Stimulated activated CD4-positive, alpha-beta T cell treated with anti-CD3 and anti-CD28 coated beads, Interleukin-15, amount 100 ng/mL, for 24 hours (primary cell): ENCODE data around the gene FAT1.

Experiments used
- DNase-seq: peaks from one replicate; pipeline ENCODE4 v3.0.0-alpha.2; 2020

The FAT1 gene

GRCh38 chr4:186604124-186604807 is 119.4 kb downstream of the FAT1 start:
- no peak for DNase-seq

DNA sequence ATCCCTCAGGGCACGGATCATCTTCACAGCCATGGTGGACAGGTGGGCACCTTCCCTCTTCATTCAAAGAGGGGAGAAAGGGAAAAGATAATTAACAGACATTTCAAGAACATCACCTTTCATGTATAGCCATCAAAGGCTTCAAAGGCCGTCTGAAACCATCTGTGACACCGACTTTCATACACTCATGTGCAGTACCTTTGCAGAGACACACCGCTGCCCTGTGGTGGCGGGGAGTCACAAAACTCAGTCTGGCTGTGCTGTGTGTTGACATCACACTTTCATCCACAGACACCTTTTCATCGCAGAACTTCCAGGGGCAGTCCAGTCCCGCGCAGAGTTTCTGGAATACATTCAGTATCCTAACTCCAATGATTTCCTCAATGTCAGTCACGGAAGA is 120.7 kb downstream of the FAT1 start:
- DNase-seq: no peak

- DNase-seq: no peak
Observed at GRCh38 chr4:186599483-186599882, 124.2 kb downstream of the FAT1 start.

GRCh38 chr4:186598686-186599085 is 125.0 kb downstream of the FAT1 start:
- no peak for DNase-seq

DNA sequence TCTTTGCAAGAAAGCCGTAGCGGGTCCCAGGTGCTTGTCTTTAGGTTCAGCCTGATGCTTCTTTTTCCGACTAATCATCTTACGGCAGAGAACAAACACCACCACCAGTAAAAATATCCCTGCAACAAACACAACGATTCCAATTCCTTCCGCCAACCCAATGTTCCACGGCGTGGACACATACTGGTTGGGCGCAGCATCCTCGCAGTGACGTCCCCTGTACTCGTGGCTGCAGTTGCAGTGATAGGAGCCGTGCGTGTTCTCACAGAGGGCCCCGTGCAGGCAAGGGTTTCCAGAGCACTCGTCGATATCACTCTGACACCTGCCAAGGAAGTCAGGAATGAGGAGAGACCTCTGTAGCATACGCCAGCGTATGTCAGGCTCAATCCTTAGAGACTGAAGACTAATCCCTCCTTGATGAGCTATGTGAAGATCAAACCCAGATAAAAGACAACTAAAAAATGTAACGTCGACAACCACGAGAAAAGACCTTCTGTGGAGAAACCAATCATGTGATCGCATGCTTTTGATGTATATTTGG is 126.7 kb downstream of the FAT1 start:
- no peak for DNase-seq

GRCh38 chr4:186596346-186596745 is 127.3 kb downstream of the FAT1 start:
- DNase-seq: no peak

- DNase-seq: no peak
Observed at GRCh38 chr4:186593587-186593973, 130.1 kb downstream of the FAT1 start.

DNA sequence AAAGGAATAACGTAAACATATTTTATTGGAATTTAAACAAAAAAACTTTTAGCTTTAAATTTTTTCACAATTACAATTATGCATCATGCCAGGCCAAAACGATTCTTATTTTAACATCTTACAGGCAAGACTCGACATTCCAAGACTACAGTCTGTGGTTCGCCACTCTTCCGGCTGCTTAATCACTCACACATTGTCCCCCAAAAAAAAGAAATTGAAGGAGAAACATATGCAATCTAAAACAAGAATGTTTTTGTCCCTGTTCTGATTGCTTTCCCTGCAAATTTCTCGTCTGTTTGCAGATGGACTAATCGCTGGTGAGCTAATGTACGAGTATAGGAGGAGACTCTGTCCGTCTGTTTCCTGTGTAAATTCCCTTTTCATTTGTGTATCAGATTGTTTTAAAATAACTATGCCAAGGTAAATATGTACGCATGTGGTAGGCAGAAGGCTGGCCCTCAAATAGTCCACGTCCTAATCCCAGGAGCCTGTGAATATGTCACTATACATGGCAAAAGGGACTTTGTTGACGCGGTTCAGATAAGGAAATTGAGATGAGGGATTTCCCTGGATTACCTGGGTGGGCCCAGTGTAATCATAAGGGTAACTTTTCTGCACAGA is 130.6 kb downstream of the FAT1 start:
- no peak for DNase-seq

- DNase-seq: no peak
Observed at GRCh38 chr4:186592445-186592844, 131.2 kb downstream of the FAT1 start.

DNA sequence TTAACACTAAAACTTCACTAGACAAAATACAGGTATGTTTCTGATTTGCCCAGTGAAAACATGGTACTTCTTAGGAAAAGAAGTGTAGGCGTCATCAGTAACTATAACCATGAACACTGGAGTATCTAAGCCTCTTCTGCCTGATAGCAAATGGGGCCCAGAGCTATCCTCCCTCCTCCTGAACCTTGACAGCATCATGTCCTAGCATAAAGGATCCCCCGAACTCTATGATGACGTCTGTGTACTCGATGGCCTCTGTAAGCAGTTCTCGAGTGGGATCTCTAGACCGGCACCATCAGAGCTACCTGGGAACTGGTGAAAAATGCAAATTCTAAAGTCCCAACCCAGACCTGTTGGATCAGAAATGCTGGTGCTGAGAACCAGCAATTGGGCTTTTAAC is 132.0 kb downstream of the FAT1 start:
- DNase-seq: no peak

DNA sequence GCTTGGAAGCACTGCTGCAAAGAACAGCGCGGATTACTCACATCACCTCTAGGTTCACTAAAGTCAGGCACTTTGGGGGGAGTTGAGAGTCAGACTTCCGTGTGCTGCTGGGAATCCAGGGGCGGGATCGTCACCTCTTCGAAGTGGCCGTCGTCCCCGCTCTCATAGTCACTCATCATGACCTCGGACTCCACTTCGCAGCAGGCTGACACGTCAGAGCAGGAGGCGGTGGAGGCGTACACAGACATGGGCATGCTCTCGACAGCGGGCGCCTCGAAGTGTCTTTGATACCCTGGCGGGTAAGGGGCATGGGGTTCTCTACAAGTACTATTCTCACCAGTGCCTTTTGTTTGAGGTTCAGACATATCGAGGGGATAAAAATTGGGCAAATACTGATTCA is 135.2 kb downstream of the FAT1 start:
- DNase-seq: no peak

DNA sequence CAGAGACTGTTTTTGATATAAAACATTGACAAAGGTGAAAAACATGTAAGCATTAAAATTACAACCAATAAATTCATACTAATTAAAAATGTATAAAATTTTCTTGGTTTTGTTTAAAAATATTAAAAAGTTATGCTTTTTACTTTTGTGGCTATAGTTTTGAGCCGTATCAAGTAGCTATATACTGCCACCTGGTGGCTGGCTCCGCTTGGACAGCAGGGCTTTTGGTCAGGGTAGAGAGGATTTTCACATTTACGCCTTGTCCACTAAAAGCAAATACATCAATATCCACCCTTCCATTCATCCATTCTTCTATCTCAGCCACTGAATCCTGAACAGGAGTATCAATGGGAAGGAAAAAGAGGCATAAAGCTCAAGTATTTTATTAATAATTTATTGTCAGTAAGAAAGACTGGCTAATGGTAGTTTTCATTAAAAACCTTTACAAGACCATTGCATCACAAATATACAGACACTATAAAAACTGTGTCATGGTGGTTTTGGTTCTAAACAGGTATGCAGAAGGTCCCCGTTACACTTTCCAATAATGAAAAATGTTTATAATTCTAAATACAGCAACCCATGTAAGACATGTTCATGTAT is 136.1 kb downstream of the FAT1 start:
- DNase-seq: peak; percentile 77

DNA sequence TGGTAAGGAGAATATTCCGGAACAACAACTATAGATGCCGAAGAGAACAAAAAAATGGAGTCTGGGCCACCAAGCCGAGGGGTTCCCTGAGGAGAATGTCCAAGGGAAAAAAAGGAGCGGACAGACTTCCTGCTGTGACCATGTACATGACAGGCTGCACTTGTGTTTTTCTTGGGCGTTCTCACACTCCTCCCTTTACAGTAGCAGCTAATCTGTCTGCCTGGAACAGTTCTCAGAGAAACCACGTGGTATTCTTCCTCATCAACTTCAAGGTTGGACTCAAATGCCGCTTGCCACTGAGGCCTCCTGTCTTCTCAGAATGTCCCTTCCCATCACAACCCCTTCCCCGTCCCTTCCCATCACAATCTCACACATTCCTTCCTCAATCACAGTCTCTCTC is 137.5 kb downstream of the FAT1 start:
- no peak for DNase-seq

- DNase-seq: no peak
Observed at GRCh38 chr4:186584912-186585311, 138.7 kb downstream of the FAT1 start.

DNA sequence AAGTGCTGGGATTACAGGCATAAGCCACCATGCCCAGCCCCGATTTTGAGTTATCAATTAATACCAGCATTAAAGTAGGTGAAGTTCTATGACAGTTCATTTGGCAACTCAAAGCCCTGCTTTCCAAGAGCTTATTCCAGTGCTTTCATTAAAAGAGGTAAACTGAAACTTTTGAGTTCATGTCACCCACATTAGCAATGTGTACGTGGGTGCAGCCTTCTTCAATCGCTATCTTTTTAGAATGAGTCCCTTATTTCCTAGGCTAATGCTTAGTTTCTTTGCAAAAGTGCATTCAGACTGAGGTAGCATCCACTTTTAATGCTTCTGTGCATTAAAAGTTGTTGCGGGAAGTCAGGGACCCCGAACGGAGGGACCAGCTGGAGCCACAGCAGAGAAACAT is 142.2 kb downstream of the FAT1 start:
- DNase-seq: no peak

DNA sequence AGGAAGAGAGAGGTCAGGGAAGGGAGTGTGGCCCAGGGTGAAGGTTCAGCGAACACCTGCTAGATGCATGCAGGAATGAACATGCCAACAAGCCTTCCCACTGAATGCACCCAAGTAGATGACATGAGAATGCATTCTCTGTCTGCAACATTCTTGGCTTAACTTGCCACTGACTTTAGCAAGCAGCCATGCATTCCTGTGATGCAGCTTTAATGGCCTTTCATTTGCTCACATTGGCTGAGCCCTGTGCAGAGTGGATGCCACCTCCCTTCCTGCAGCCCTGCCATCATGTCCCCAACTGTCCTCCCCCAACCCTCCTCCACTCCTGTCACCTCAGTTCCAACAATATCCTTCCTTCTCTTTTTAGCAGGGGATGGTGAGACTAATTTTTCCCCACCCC is 143.0 kb downstream of the FAT1 start:
- no peak for DNase-seq

GRCh38 chr4:186570193-186570996 is 153.3 kb downstream of the FAT1 start:
- no peak for DNase-seq

GRCh38 chr4:186569533-186570192 is 154.0 kb downstream of the FAT1 start:
- no peak for DNase-seq

DNA sequence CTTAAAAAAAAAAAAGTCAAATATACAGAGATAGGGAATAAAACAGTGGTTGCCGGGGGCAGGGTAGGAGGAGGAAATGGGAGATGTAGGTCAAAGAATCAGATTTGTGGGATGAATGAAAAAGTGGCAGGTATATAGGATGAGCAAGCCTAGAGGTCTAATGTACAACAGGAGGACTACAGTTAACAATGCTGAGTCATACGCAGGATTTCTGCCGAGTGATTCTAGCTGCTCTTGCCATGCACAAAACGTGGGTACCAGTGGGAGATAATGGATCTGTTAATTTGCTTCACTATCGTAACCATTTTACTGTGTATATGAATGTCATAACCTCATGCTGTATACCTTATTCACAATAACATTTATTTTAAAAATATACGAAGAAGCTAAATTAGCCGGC is 157.6 kb downstream of the FAT1 start:
- no peak for DNase-seq

DNA sequence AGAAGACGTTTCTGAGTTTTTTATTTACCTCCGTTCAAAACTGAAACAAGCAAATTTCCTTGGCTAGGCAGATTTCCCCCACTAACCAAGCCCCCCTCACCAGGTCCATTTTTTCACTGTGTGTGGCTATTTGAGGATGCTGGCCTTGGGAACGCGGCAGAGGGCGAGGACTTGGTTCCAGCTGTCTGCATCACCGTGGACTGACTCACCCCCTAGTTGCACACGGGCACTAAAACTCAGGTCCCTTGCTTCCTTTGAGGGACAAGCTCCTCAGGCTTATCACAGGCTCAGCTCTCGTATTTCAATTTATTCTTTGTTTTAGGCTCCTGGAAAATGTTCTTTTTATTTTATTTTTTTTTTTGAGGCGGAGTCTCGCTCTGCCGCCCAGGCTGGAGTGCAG is 159.9 kb downstream of the FAT1 start:
- no peak for DNase-seq

DNA sequence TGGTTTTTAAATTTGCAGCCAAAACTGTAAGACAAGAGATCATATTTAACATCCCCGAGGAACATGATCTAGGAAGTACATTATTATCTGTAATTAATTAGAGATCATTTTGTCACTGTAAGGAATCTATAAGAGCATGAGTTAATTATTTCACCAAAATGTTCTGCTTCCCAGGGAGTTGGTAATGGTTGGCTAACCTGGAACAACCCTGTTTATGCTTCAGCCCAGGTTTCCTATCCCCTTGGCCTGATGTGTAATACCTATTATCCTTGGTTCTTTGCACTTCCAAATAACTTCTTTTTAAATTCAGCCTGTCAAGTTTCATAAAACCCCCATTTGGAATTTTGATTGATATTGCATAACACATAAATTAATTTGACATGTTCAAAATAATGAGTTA is 161.9 kb downstream of the FAT1 start:
- DNase-seq: no peak

- DNase-seq: no peak
Observed at GRCh38 chr4:186560647-186561046, 163.0 kb downstream of the FAT1 start.

GRCh38 chr4:186557486-186557885 is 166.2 kb downstream of the FAT1 start:
- no peak for DNase-seq
